ENCODE data around the gene CHMP4A.

The CHMP4A gene

GRCh38 chr14:24194873-24195185 lies 18.5 kb downstream of the CHMP4A start:
- no peak for DNase-seq

GRCh38 chr14:24194186-24194872 lies 19.0 kb downstream of the CHMP4A start:
- DNase-seq: no peak

DNA sequence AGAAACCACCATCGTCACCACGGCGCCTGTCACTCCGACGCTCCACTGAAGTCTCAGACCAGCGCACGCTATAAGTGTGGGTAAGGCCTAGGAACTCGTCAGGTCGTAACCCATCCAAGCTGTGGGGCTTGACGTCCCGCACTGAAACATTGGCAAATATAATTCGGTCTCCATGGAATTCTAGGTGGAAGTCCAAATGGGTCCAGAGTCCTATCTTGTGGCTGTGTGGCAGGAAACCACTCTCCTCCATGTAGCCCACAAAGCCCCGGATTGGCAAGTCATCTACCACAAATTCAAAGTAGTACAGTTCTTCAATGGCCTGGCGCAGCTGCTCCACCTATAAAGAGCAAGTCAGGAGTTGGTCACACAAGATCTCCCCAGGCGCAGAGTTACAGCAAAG lies 20.4 kb downstream of the CHMP4A start:
- no peak for DNase-seq

GRCh38 chr14:24190416-24190815 lies 22.9 kb downstream of the CHMP4A start:
- DNase-seq: no peak

DNA sequence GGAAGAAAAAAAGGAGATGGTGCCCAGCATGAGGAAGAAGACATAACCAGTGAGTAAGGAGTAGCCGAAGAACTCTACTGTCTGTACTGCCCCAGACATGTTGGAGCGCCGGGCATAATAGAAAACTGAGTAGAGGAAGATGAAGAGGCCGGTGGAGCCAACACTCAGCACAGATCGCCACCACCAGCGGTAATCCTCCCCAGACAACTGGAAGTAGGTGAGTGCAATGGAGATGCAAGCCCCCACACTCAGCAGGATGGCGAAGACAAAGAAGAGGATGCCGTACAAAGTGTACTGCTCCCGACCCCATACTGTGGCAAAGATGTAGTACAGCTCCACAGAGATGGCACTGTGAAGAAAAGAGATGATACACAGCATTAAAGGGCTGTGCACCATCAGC lies 23.8 kb downstream of the CHMP4A start:
- DNase-seq: no peak

- DNase-seq: no peak
Observed at GRCh38 chr14:24189059-24189375, 24.3 kb downstream of the CHMP4A start.

GRCh38 chr14:24188251-24189058 lies 24.8 kb downstream of the CHMP4A start, which contains the start of gene IPO4:
Gene IPO4, minus strand, starts transcription at chr14:24188816. Its CDS starts 29 bp downstream, at chr14:24188787.
- peak; percentile 94 for DNase-seq

GRCh38 chr14:24187539-24187915 lies 25.8 kb downstream of the CHMP4A start:
- no peak for DNase-seq

DNA sequence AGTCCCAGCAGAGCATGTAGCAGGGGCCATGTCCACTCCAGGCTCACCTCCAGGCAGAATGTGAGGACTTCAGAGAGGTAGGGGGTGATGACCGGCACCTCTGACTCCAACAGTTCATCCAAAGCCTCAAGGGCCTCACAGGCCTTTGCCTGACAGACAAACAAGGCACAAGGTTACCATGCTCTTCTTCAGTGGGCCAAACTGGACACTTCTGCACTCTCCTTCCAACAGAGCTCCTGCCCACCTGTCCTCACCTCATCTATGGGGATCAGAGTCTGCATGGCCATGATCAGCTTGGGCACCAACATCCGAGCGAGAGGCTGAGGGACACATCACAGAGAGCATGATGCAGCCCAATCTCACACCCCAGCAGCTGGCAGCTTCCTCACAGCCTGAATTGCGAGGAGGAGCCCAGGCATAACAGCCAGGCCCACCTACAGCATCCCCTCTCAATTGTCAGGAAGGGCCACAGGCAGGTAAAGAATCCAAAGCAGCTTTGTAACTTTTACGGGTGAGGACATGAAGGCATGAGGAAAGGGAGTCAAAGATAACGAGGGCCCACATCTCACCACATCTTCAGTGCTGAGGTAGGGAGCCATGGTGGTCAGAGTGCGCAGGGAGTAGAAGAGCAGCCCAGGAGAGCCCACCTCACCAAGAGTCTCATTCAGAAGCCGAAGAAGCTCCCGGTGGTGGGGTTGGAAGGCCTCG lies 26.3 kb downstream of the CHMP4A start:
- DNase-seq: no peak

GRCh38 chr14:24185741-24186140 lies 27.5 kb downstream of the CHMP4A start:
- no peak for DNase-seq

DNA sequence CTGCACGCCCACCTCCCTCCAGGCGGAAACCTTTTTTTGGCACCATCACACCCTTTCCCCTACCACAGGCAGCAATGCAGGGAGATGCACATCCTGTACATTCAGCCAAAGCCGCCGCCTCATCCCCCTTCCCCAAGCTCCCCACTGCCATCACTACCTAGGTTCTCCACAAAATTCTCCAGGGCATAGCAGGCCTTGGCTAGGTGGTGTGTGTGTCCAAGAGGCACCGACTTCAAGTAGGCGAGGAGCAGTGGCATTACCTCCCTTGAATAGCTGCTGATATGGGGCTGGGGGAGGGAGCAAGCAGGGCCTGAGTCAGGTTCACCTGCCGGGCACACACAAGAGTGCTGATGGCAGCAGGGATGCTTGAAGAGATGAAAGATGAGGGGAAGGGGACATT lies 28.3 kb downstream of the CHMP4A start:
- no peak for DNase-seq

DNA sequence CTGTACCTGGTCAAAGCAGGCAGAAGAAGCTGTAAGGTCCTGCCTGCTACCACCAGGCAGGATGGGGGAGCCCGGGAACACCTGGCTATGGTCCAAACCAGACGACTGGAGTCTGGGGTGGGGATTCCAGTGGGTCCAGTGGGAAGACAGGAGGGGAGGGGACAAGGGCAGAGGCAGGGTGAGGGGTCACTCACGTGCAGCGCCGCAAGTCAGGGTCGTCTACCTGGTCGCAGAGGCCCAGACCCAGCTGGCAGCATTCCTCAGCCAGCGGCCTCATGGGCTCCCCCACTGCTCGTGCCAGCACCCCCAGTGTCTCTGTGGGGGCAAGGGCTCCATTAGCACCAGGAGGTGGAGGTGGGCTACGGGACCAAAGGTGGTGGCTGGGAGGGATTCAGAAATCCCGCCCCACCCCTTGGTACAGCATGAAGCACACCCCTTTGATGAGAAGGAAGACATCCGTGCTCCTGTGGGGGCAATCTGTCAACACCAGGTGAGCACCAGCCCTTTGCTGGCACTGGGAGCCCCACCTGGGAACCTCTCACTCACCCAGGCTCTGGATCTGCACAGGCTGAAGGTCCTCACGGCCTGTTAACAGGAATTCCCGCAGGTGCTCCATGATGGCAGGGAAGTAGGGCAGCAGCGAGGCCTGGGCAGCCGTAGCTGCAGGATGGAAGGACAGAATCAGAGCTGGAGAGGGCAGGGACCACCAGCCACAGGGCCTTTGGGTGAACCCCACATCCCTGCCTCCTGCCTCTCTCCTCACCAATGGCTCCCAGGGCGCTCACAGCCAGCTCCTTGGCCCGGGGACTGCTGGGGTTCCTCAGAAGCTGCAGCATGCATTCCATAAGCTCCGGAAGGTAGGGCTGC lies 29.0 kb downstream of the CHMP4A start:
- no peak for DNase-seq

DNA sequence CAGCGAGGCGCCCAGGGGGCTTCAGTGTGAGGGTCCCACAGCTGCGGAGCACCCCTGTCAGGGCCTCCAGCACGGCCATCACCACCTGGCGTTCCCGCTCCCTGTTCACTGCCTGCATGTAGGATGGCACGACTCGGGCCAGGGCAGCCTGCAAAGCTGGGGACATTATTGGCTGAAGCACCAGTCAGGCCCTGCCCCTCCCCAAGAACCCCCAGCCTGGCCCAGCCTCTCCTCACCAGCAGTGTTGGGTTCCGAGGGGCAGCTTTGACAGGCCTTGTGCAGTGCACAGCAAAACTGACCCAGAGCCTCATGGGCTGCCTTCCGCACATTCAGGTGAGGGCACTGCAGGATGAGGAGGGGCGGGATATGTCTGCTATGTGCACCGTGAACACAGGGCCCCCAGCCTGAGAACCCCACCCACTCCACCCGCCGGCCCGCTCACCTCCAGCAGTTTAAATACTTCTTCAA lies 30.2 kb downstream of the CHMP4A start:
- no peak for DNase-seq

DNA sequence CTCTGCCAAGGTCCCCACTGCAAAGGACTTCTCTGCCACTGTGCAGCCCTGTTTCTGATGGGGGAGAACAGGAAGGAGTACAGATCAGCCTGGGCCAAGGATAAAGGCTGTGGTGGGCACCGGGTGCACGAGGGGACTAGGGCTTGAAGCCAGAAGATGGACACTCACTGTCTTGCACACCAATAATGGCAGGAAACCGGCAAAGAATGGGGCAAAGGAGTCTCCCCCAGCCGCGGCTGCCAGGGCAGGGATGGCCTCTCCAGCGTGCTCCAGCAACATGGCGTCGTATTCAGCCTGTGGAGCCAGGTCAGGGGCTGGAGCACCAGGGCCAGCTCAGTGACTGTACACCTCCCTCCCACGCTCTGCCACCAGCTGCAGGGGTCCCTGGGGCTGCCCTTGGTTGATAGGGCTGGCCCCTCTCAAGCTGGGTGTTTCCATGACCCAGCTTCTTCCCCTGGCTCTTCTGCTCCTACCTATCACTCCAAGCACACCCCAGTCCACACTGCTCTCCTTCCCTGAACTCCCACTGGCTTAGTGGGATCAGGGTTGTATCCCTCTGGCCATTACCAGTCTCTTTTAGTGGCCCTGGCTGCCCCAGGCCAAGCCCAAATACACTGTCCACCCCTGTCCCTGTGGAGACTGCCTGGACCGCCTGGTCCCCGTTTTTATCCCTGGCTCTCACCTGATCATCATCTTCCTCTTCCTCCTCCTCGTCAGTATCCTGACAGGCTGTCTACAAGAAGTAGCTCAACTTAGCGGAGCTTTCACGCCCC lies 31.0 kb downstream of the CHMP4A start:
- no peak for DNase-seq

DNA sequence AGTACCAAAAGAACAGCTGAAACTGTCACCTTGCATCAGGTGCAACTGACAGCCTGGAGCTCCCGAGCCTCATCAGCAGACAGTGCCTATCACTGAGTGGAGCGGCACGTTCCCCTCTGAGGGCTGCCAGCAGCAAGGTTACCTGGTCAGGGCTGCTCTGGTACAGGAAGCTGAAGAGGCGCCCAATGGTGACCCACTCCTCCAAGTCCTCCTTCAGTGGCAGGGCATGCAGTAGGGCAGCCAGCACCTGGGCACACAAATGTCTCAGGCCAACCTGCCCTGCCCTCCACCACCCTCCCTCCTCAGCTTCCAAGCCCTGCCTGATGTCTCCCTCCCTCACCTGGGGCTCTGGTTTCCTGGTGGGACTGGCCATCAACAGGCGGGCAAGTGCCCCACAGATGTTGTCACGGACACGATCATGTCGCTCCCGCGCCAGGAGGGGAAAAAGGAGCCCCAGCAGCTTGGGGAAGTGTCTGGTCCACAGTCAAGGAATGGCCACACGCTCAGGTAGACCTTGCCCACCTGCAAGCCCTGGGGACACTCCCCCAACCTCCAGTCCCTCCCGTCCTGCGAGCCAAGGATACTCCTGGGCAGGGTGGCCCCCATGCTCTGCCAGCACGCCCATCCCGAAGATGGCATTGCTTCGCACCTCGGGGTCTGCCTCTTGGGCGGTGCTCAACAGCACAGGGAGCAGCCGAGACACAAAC lies 31.8 kb downstream of the CHMP4A start:
- no peak for DNase-seq

- DNase-seq: no peak
Observed at GRCh38 chr14:24179961-24180796, 33.1 kb downstream of the CHMP4A start.

- DNase-seq: no peak
Observed at GRCh38 chr14:24179294-24179960, 33.9 kb downstream of the CHMP4A start.

DNA sequence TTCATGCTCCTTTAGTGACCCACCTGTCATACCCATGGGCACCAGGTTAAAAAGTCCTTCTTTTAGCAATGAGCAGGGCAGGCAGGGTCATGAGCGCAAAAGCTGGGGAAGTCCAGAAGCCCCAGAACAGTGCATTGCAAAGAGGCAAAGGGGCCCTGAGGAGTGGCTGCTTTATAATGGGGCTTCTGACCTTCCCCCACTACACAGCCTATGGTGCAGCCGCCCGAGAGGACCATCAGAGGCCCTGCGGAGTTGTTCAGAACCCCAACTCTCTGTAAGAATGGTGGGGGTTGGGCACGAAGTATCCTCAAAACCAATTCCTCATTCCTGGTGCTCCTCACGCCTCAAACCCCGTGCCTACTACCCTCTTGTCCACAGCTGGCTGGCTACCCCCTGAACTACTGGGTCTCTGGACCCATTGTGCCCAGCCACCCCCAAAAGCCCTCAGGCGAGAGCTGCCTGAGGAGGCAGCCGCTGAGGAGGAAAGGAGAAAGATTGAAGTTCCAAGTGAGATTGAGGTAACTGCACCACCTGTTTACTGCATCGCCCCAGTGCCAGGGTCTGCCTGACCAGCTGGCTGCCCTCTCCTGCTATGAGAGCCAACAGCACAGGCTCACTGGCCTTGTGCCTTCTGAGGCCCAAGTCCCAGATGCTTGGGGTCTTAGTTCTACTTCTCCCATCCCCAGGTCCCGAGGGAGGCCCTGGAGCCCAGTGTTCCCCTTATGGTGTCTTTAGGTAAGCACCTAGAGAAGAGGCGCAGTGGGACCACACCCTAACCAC lies 34.7 kb downstream of the CHMP4A start:
- no peak for DNase-seq

GRCh38 chr14:24177891-24178290 lies 35.4 kb downstream of the CHMP4A start:
- no peak for DNase-seq

Data from right forelimb (tissue), 1 donor.